Mammary epithelial cell (primary cell): ENCODE results near the gene MTERF1.

Source experiments
- EZH2 ChIP-seq: IDR thresholded peaks from 2 replicates; pipeline ENCODE4 v1.6.1; 2012; ENCODE audit warnings: low read length, inconsistent platforms, borderline replicate concordance
- TF ChIP-seq, protein P1 (sequence below), 2 donors: IDR thresholded peaks in 1 of 2; conservative IDR thresholded peaks in 1 of 2; 2 replicates each; pipeline ENCODE4 v1.5.1; 2011 to 2012; ENCODE audit warnings: inconsistent platforms in 2 of 2, low read length in 2 of 2, mild to moderate bottlenecking in 2 of 2, control low read depth in 1 of 2, low read depth in 1 of 2; ENCODE audit not compliant: insufficient read depth in 1 of 2; ENCODE audit errors: extremely low read depth in 1 of 2

DNA sequence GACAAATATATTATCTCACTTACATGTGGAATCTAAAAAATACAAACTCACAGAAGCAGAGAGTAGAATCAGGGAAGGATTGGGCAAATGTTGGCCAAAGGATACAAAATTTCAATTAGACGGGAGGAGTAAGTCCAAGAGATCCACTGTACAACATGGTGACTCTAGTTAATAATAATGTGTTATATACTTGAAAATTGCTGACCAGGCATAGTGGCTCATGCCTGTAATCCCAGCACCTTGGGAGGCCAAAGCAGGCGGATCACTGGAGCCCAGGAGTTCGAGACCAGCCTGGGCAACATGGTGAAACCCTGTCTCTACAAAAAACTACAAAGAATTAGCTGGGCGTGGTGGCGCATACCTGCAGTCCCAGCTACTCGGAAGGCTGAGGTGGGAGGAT is 16.4 kb downstream of the MTERF1 start:
- TF ChIP-seq, protein P1, sequence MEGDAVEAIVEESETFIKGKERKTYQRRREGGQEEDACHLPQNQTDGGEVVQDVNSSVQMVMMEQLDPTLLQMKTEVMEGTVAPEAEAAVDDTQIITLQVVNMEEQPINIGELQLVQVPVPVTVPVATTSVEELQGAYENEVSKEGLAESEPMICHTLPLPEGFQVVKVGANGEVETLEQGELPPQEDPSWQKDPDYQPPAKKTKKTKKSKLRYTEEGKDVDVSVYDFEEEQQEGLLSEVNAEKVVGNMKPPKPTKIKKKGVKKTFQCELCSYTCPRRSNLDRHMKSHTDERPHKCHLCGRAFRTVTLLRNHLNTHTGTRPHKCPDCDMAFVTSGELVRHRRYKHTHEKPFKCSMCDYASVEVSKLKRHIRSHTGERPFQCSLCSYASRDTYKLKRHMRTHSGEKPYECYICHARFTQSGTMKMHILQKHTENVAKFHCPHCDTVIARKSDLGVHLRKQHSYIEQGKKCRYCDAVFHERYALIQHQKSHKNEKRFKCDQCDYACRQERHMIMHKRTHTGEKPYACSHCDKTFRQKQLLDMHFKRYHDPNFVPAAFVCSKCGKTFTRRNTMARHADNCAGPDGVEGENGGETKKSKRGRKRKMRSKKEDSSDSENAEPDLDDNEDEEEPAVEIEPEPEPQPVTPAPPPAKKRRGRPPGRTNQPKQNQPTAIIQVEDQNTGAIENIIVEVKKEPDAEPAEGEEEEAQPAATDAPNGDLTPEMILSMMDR (conservative IDR thresholded peaks at IDR 0.05 in 1 of 2, IDR thresholded peaks at IDR 0.05 in 1 of 2; ENCODE audit: extremely low read depth in 1 of 2, insufficient read depth in 1 of 2, low read depth in 1 of 2, low read length in 2 of 2) = no peak
- no peak for TF ChIP-seq EZH2
